IMR-90 (cell line): Measurements from ENCODE around the gene CEP63. TPM values are rescaled to one million over a fixed set of nuclear protein-coding genes. Genes with fewer than 3 reads are reported as not detected.

ENCODE experiments used
- ATAC-seq: fragments of 200-7000 bp; cut with Tn5 transposase; 2 replicates; pipeline ENCODE4 v1.9.1; 2020; ENCODE audit warnings: low read depth, mild to moderate bottlenecking, moderate library complexity
- BruUV-seq: library from RNA; stranded (reverse); fragments of 400-500 nt; replicated peaks from 2 replicates; lab custom pipeline; 2021; lab: Mats Ljungman, UMichigan
- CTCF ChIA-PET: fragments of 300-600 bp; formaldehyde crosslinking; extraction: SDS; loops from one replicate; lab custom pipeline; 2021; ENCODE audit warnings: antibody characterized with exemption; lab: Yijun Ruan, JAX
- POLR2A ChIA-PET: fragments of 300-600 bp; sonication (Branson Sonifier 250); formaldehyde crosslinking; loops from one replicate; lab custom pipeline; 2022; ENCODE audit warnings: antibody characterized with exemption; ENCODE audit not compliant: unreplicated experiment; lab: Charles Lee
- DNase-seq: peaks from one replicate; pipeline ENCODE4 v3.0.0; 2013
- H2AFZ ChIP-seq: replicated peaks from 2 replicates; pipeline ENCODE3; 2013; ENCODE audit warnings: low read length, mild to moderate bottlenecking; ENCODE audit not compliant: poor library complexity
- H2AK5ac ChIP-seq: 2 replicates; pipeline ENCODE4 v1.6.1; 2013; ENCODE audit warnings: low read depth, low read length, inconsistent platforms
- H2AK9ac ChIP-seq: replicated peaks from 2 replicates; pipeline ENCODE3; 2013; ENCODE audit warnings: mild to moderate bottlenecking, low read depth, low read length, moderate library complexity; ENCODE audit not compliant: poor library complexity
- H2BK120ac ChIP-seq: 2 replicates; pipeline ENCODE4 v1.6.1; 2013; ENCODE audit warnings: low read depth, low read length, inconsistent platforms
- H2BK15ac ChIP-seq: 3 replicates; pipeline ENCODE4 v1.6.1; 2013; ENCODE audit warnings: low read depth, low read length, inconsistent platforms
- H2BK20ac ChIP-seq: 2 replicates; pipeline ENCODE4 v1.6.1; 2013; ENCODE audit warnings: low read depth, mild to moderate bottlenecking, inconsistent platforms, low read length, moderate library complexity
- H2BK5ac ChIP-seq: 2 replicates; pipeline ENCODE4 v1.6.1; 2013; ENCODE audit warnings: mild to moderate bottlenecking, low read depth, low read length, inconsistent platforms; ENCODE audit not compliant: poor library complexity, severe bottlenecking
- H3K14ac ChIP-seq: replicated peaks from 2 replicates; pipeline ENCODE4 v1.6.1; 2013; ENCODE audit warnings: low read depth, low read length, inconsistent platforms
- H3K18ac ChIP-seq: 2 replicates; pipeline ENCODE4 v1.6.1; 2013; ENCODE audit warnings: low read depth, low read length, control low read depth
- H3K23ac ChIP-seq: 2 replicates; pipeline ENCODE4 v1.6.1; 2013; ENCODE audit warnings: low read depth, low read length, inconsistent platforms
- H3K27ac ChIP-seq: 2 replicates; pipeline ENCODE4 v1.5.1; 2013; ENCODE audit warnings: mild to moderate bottlenecking, control low read depth, low read length; ENCODE audit not compliant: insufficient read depth
- H3K27me3 ChIP-seq: 2 replicates; pipeline ENCODE4 v1.6.1; 2013; ENCODE audit warnings: low read length; ENCODE audit not compliant: control insufficient read depth, insufficient read depth
- H3K36me3 ChIP-seq: 2 replicates; pipeline ENCODE4 v1.6.1; 2013; ENCODE audit warnings: low read length, mixed read lengths; ENCODE audit not compliant: control insufficient read depth, insufficient read depth
- H3K4ac ChIP-seq: 2 replicates; pipeline ENCODE4 v1.6.1; 2013; ENCODE audit warnings: low read depth, low read length, inconsistent platforms
- H3K4me1 ChIP-seq: 2 replicates; pipeline ENCODE4 v1.6.1; 2013; ENCODE audit warnings: low read length, mixed read lengths; ENCODE audit not compliant: control insufficient read depth, insufficient read depth
- H3K4me2 ChIP-seq: 2 replicates; pipeline ENCODE4 v1.6.1; 2013; ENCODE audit warnings: low read depth, mild to moderate bottlenecking, control low read depth, low read length, moderate library complexity
- H3K4me3 ChIP-seq: 2 replicates; pipeline ENCODE4 v1.5.1; 2013; ENCODE audit warnings: low read depth, mild to moderate bottlenecking, control low read depth, low read length, moderate library complexity; ENCODE audit not compliant: insufficient read depth
- H3K56ac ChIP-seq: 2 replicates; pipeline ENCODE4 v1.6.1; 2013; ENCODE audit warnings: low read length, inconsistent platforms; ENCODE audit not compliant: insufficient read depth; ENCODE audit errors: extremely low read depth
- H3K79me1 ChIP-seq, 2 experiments: 2 replicates each; pipeline ENCODE4 v1.6.1; 2013; ENCODE audit warnings: low read length in 2 of 2, inconsistent platforms in 1 of 2, low read depth in 1 of 2
- H3K9ac ChIP-seq: 2 replicates; pipeline ENCODE4 v1.6.1; 2013; ENCODE audit warnings: low read depth, low read length, control low read depth
- H3K9me1 ChIP-seq: 2 replicates; pipeline ENCODE4 v1.6.1; 2013; ENCODE audit warnings: low read length, inconsistent platforms; ENCODE audit not compliant: insufficient read depth
- H3K9me3 ChIP-seq: 2 replicates; pipeline ENCODE4 v1.6.1; 2013; ENCODE audit warnings: low read length; ENCODE audit not compliant: control insufficient read depth, insufficient read depth
- H4K20me1 ChIP-seq: 2 replicates; pipeline ENCODE4 v1.6.1; 2013; ENCODE audit warnings: low read length, inconsistent platforms; ENCODE audit not compliant: insufficient read depth
- H4K5ac ChIP-seq: 2 replicates; pipeline ENCODE4 v1.6.1; 2013; ENCODE audit warnings: mild to moderate bottlenecking, low read depth, low read length, control low read depth
- H4K8ac ChIP-seq, 2 experiments: 2 replicates each; pipeline ENCODE4 v1.6.1; 2013; ENCODE audit warnings: low read depth in 2 of 2, low read length in 2 of 2, control low read depth in 1 of 2, inconsistent platforms in 1 of 2
- H4K91ac ChIP-seq: 2 replicates; pipeline ENCODE4 v1.6.1; 2013; ENCODE audit warnings: low read depth, low read length, inconsistent platforms; ENCODE audit not compliant: insufficient read depth
- BHLHE40 ChIP-seq: fragments of 150-350 bp; IDR thresholded peaks from 2 replicates; pipeline ENCODE4 v1.6.1; 2016; ENCODE audit warnings: mild to moderate bottlenecking, low read depth, low read length
- CTCF ChIP-seq: conservative IDR thresholded peaks from 2 replicates; pipeline ENCODE4 v1.5.1; 2012; ENCODE audit warnings: mild to moderate bottlenecking, low read depth, low read length, improper control_type of control experiment
- FOS ChIP-seq: fragments of 150-350 bp; IDR thresholded peaks from 2 replicates; pipeline ENCODE4 v1.6.1; 2016; ENCODE audit warnings: low read depth, low read length
- MAZ ChIP-seq: IDR thresholded peaks from 2 replicates; pipeline ENCODE4 v1.6.1; 2012; ENCODE audit warnings: low read depth, mild to moderate bottlenecking, low read length, improper control_type of control experiment, moderate library complexity, borderline replicate concordance
- MXI1 ChIP-seq: IDR thresholded peaks from 2 replicates; pipeline ENCODE4 v1.6.1; 2012; ENCODE audit warnings: low read depth, mild to moderate bottlenecking, low read length, moderate library complexity, borderline replicate concordance
- NFE2L2 ChIP-seq: fragments of 150-350 bp; IDR thresholded peaks from 2 replicates; pipeline ENCODE4 v1.6.1; 2016; ENCODE audit warnings: low read depth, mild to moderate bottlenecking, low read length
- POLR2A ChIP-seq: IDR thresholded peaks from 2 replicates; pipeline ENCODE4 v1.6.1; 2012; ENCODE audit warnings: mild to moderate bottlenecking, low read depth, low read length
- RCOR1 ChIP-seq: IDR thresholded peaks from 2 replicates; pipeline ENCODE4 v1.6.1; 2012; ENCODE audit warnings: mild to moderate bottlenecking, low read length, improper control_type of control experiment; ENCODE audit not compliant: insufficient replicate concordance
- WGBS, 2 experiments: methylation state at CpG; one replicate each; pipeline versions ENCODE4 v1.1.5 to v1.1.7; 2013; ENCODE audit warnings: missing lambda C conversion rate in 2 of 2; ENCODE audit not compliant: insufficient read length in 1 of 2; ENCODE audit errors: extremely low coverage in 2 of 2; 5-methylcytosine and 5-hydroxymethylcytosine counted together
- dilution Hi-C: fragments of 300-500 bp; cut with HindIII; formaldehyde crosslinking; loops from one replicate; pipeline ENCODE4 v1.14.3; 2018; ENCODE audit warnings: low sequenced_read_pairs; ENCODE audit not compliant: unreplicated experiment
- in situ Hi-C: fragments of 300-500 bp; cut with MboI; formaldehyde crosslinking; loops from 3 replicates; pipeline ENCODE4 v1.14.3; 2019; ENCODE audit warnings: low sequenced_read_pairs, inconsistent platforms, mixed read lengths
- intact Hi-C: fragments of 100-400 bp; cut with micrococcal nuclease; formaldehyde crosslinking; loops from 2 replicates; pipeline ENCODE4 v1.10.0; 2022
- polyA plus RNA-seq, 3 experiments: library from polyadenylated mRNA; depleted of rRNA; stranded (reverse); fragments of >200 nt; gene quantifications; 2 replicates each; pipeline ENCODE4 v1.2.3, GENCODE V29; 2012; ENCODE audit warnings: low replicate concordance in 1 of 3
- total RNA-seq: library from RNA; depleted of rRNA; stranded (reverse); fragments of >200 nt; gene quantifications from 2 replicates; pipeline ENCODE4 v1.2.3, GENCODE V29; 2012

CEP63 gene
- total and polyA plus RNA-seq, 2 of the 4 experiments (the other 2 are of a cell fraction), result 6.5 to 9.1 TPM

DNA sequence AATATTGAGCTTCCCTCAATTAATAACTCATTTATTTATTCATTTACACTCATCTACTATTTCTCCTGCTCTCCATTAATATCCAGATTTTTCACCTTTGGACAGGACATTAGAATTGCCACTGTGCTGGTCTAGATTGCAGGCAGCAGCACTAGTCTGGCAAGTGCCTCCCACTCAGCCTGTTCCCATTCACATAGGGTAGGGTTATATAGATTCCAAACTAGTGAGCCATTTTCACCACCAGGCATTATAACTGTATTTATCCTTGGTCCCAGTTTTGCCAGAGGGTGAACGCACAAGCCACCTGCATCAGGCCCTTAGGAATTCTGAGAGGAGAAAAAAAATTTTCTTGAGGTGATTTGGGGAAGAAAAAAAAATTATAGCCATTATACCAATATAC is 44.5 kb upstream of the CEP63 start (continued):
- no peak for TF ChIP-seq MAZ
- TF ChIP-seq MXI1, result no peak

DNA sequence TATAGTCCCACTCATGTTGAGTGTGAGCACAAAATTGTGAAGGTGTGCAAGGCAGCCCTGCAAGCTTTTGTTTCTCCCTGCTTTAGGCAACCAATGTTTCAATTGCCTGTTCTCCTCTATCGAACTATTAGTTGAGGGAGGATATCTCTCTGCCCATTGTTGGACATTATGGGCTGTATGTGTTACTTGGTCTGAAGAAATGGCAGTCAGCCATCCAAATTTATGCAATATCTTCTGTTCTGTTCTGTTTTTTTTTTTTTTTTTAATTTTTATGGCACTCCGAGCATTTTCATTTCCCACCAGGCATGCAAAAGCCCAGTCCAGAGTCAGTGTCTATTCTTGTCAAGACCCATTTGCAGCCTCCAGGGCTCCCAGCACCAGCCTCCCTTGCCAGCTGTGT is 44.0 kb upstream of the CEP63 start:
- no peak overlapping the region for H2BK5ac ChIP-seq
- H3K27me3 ChIP-seq, result no peaks in the 10 kb centered on the region
- no peak overlapping the region for H3K9ac ChIP-seq
- H4K5ac ChIP-seq, result no peak overlapping the region
- dilution Hi-C loops (no loop called here), in situ Hi-C loops (no loop called here), intact Hi-C loops (no loop called here)
- peaks cover 6% of the 10 kb centered on the region for H3K4me1 ChIP-seq
- no peak overlapping the region for H3K4me3 ChIP-seq
- no peak overlapping the region for H3K56ac ChIP-seq
- no peak overlapping the region for H3K23ac ChIP-seq
- H3K18ac ChIP-seq, result no peak overlapping the region
- peak overlapping the region; percentile 38; the same call in 1 of the 2 replicates for H2AK5ac ChIP-seq
- H4K20me1 ChIP-seq, result no peaks in the 10 kb centered on the region
- no peak overlapping the region for H3K4ac ChIP-seq
- no peak for ATAC-seq
- no peaks in the 10 kb centered on the region for H3K9me3 ChIP-seq
- no peak overlapping the region for H4K8ac ChIP-seq
- TF ChIP-seq NFE2L2, result no peak
- TF ChIP-seq MAZ, result no peak
- TF ChIP-seq MXI1, result no peak
- TF ChIP-seq CTCF, result no peak
- no peak for TF ChIP-seq POLR2A
- TF ChIP-seq FOS, result no peak
- TF ChIP-seq BHLHE40, result no peak
- no peak for TF ChIP-seq RCOR1
- DNase-seq, result no peak
- peaks cover 10% of the 10 kb centered on the region for H3K9me1 ChIP-seq
- H3K4me2 ChIP-seq, result no peak overlapping the region
- H2BK120ac ChIP-seq, result no peak overlapping the region
- CTCF ChIA-PET, result no interaction called here
- no CpG with 5 or more reads among the region's 2 CpGs for WGBS, 2 experiments
- H2AK9ac ChIP-seq, result no peak overlapping the region
- no peak overlapping the region for H3K14ac ChIP-seq
- H3K27ac ChIP-seq, result no peak overlapping the region
- no peak overlapping the region for H2AFZ ChIP-seq
- H2BK20ac ChIP-seq, result 0 out of 2 replicates have a peak overlapping the region, but pooled peaks have one; percentile 12
- H3K36me3 ChIP-seq, result no peaks in the 10 kb centered on the region
- BruUV-seq, result no TSS peak
- H3K79me1 ChIP-seq, result no peaks in the 10 kb centered on the region
- H4K91ac ChIP-seq, result no peak overlapping the region
- POLR2A ChIA-PET, result interaction anchor here (0.9 kb wide), 1 partner anchor 78 kb away, joined by 3 read pairs; no protein-coding TSS in a partner anchor
- H2BK15ac ChIP-seq, result no peak overlapping the region
